Neuronal stem cell (in vitro differentiated cells): ENCODE measurements around the gene SLC2A9.

Experiments used
- DNase-seq: peaks from one replicate; pipeline ENCODE4 v3.0.0-alpha.2; 2013; ENCODE audit warnings: low spot score
- H2AFZ ChIP-seq: one replicate; pipeline ENCODE4 v1.6.1; 2013; ENCODE audit warnings: mild to moderate bottlenecking, low read length, inconsistent platforms
- H2AK5ac ChIP-seq: 2 replicates; pipeline ENCODE4 v1.6.1; 2013; ENCODE audit warnings: low read depth, mild to moderate bottlenecking, inconsistent platforms, low read length, moderate library complexity, mixed read lengths
- H2BK120ac ChIP-seq: 2 replicates; pipeline ENCODE4 v1.6.1; 2013; ENCODE audit warnings: low read depth, mild to moderate bottlenecking, inconsistent platforms, low read length, moderate library complexity, mixed read lengths
- H2BK12ac ChIP-seq: one replicate; pipeline ENCODE4 v1.6.1; 2013; ENCODE audit warnings: low read length, inconsistent platforms
- H2BK15ac ChIP-seq: 2 replicates; pipeline ENCODE4 v1.6.1; 2013; ENCODE audit warnings: mild to moderate bottlenecking, low read length, inconsistent platforms, mixed read lengths
- H2BK5ac ChIP-seq: one replicate; pipeline ENCODE4 v1.6.1; 2013; ENCODE audit warnings: inconsistent platforms, mild to moderate bottlenecking, low read length, moderate library complexity
- H3K14ac ChIP-seq: one replicate; pipeline ENCODE4 v1.6.1; 2013; ENCODE audit warnings: low read length, inconsistent platforms
- H3K18ac ChIP-seq: 2 replicates; pipeline ENCODE4 v1.6.1; 2013; ENCODE audit warnings: low read length, inconsistent platforms
- H3K23ac ChIP-seq: 2 replicates; pipeline ENCODE4 v1.6.1; 2013; ENCODE audit warnings: low read depth, mild to moderate bottlenecking, mixed read lengths, low read length, inconsistent platforms; ENCODE audit not compliant: poor library complexity
- H3K27ac ChIP-seq: replicated peaks from 3 replicates; pipeline ENCODE4 v1.5.1; 2013; ENCODE audit warnings: low read length, inconsistent platforms
- H3K27me3 ChIP-seq, 3 experiments: 2 replicates each; pipeline ENCODE4 v1.6.1; 2013; ENCODE audit warnings: low read length in 3 of 3, mild to moderate bottlenecking in 2 of 3, inconsistent platforms in 1 of 3, low read depth in 1 of 3, mixed read lengths in 1 of 3, moderate library complexity in 1 of 3; ENCODE audit not compliant: control insufficient read depth in 3 of 3, insufficient read depth in 3 of 3
- H3K36me3 ChIP-seq, 2 donors: replicated peaks in 1 of 2; 2 replicates each; pipeline ENCODE4 v1.6.1; 2013; ENCODE audit warnings: low read length in 2 of 2; ENCODE audit not compliant: control insufficient read depth in 2 of 2, insufficient read depth in 2 of 2
- H3K4ac ChIP-seq: 2 replicates; pipeline ENCODE4 v1.6.1; 2013; ENCODE audit warnings: inconsistent platforms, mild to moderate bottlenecking, low read length, moderate library complexity
- H3K4me1 ChIP-seq, 2 donors: 1 replicate in 1 of 2; 2 replicates in 1 of 2; pipeline ENCODE4 v1.6.1; 2013; ENCODE audit warnings: low read length in 2 of 2, low read depth in 1 of 2; ENCODE audit not compliant: control insufficient read depth in 2 of 2, insufficient read depth in 1 of 2
- H3K4me2 ChIP-seq: one replicate; pipeline ENCODE4 v1.6.1; 2013; ENCODE audit warnings: mild to moderate bottlenecking, low read length, inconsistent platforms; ENCODE audit not compliant: insufficient read depth, poor library complexity, severe bottlenecking
- H3K4me3 ChIP-seq, 2 donors: 2 replicates each; pipeline ENCODE4 v1.5.1; 2013; ENCODE audit warnings: low read length in 2 of 2, mild to moderate bottlenecking in 2 of 2, inconsistent platforms in 1 of 2, moderate library complexity in 1 of 2
- H3K79me1 ChIP-seq: one replicate; pipeline ENCODE4 v1.6.1; 2013; ENCODE audit warnings: low read depth, mild to moderate bottlenecking, inconsistent platforms, low read length, moderate library complexity
- H3K9ac ChIP-seq: one replicate; pipeline ENCODE4 v1.6.1; 2013; ENCODE audit warnings: mild to moderate bottlenecking, low read depth, low read length, inconsistent platforms; ENCODE audit not compliant: poor library complexity
- H3K9me3 ChIP-seq, 2 donors: replicated peaks in 1 of 2; 2 replicates each; pipeline versions ENCODE3 to v1.6.1; 2013; ENCODE audit warnings: low read length in 2 of 2, mild to moderate bottlenecking in 2 of 2, inconsistent platforms in 1 of 2, low read depth in 1 of 2, mixed read lengths in 1 of 2, moderate library complexity in 1 of 2; ENCODE audit not compliant: control insufficient read depth in 2 of 2, insufficient read depth in 1 of 2
- H4K8ac ChIP-seq: one replicate; pipeline ENCODE4 v1.6.1; 2013; ENCODE audit warnings: low read depth, mild to moderate bottlenecking, inconsistent platforms, low read length, moderate library complexity
- H4K91ac ChIP-seq: one replicate; pipeline ENCODE4 v1.6.1; 2013; ENCODE audit warnings: low read length, low read depth, mild to moderate bottlenecking, inconsistent platforms; ENCODE audit not compliant: poor library complexity
- WGBS, 2 donors: extraction: QIAGEN DNeasy Blood & Tissue Kit; methylation state at CpG; one replicate each; pipeline ENCODE4 v1.1.7; 2013; ENCODE audit warnings: missing lambda C conversion rate in 2 of 2, mixed read lengths in 1 of 2; ENCODE audit not compliant: insufficient read length in 2 of 2, insufficient replicate concordance in 1 of 2; ENCODE audit errors: extremely low coverage in 2 of 2; 5-methylcytosine and 5-hydroxymethylcytosine counted together

SLC2A9 gene

GRCh38 chr4:9996319-9997110, 24.8 kb downstream of the SLC2A9 start:
- WGBS, 2 donors, result no CpG with 5 or more reads among the region's 6 CpGs
- Histone ChIP-seq H3K14ac (no peak overlapping the region), H3K18ac (no peak overlapping the region), H3K4me1 (no peaks in the 10 kb centered on the region), H3K27me3 (no peaks in the 10 kb centered on the region), H2BK120ac (no peak overlapping the region), H2AK5ac (no peak overlapping the region), H3K4ac (no peak overlapping the region), H2BK15ac (no peak overlapping the region), H4K91ac (no peak overlapping the region), H3K4me3 (no peak overlapping the region), H4K8ac (no peak overlapping the region), H3K36me3 (no peaks in the 10 kb centered on the region), H3K9ac (no peak overlapping the region), H3K27ac (no peak overlapping the region), H2BK12ac (no peak overlapping the region), H3K4me2 (no peak overlapping the region), H2AFZ (no peak overlapping the region), H3K23ac (no peak overlapping the region), H2BK5ac (no peak overlapping the region), H3K9me3 (no peaks in the 10 kb centered on the region), H3K79me1 (no peaks in the 10 kb centered on the region)
- DNase-seq, result no peak

- no peak overlapping the region for H3K4me3 ChIP-seq
Observed at GRCh38 chr4:9994246-9994847, 26.9 kb downstream of the SLC2A9 start.

GRCh38 chr4:9989918-9990635, 31.2 kb downstream of the SLC2A9 start:
- no peak overlapping the region for H3K4me2 ChIP-seq
- H3K4ac ChIP-seq, result no peak overlapping the region
- no peak overlapping the region for H2BK5ac ChIP-seq
- H3K79me1 ChIP-seq, result no peaks in the 10 kb centered on the region
- no peak overlapping the region for H3K14ac ChIP-seq
- H3K9me3 ChIP-seq, result peaks cover 0 to 5% of the 10 kb centered on the region in 2 donors
- no peak for DNase-seq
- H3K23ac ChIP-seq, result no peak overlapping the region
- no peak overlapping the region for H2BK12ac ChIP-seq
- no peaks in the 10 kb centered on the region for H3K36me3 ChIP-seq
- no peak overlapping the region for H3K27ac ChIP-seq
- H3K27me3 ChIP-seq, result no peaks in the 10 kb centered on the region
- H2AFZ ChIP-seq, result no peak overlapping the region
- H2BK120ac ChIP-seq, result no peak overlapping the region
- H2AK5ac ChIP-seq, result no peak overlapping the region
- H2BK15ac ChIP-seq, result no peak overlapping the region
- H3K9ac ChIP-seq, result no peak overlapping the region
- no peak overlapping the region for H4K8ac ChIP-seq
- no peaks in the 10 kb centered on the region for H3K4me1 ChIP-seq
- H3K4me3 ChIP-seq, result no peak overlapping the region
- H3K18ac ChIP-seq, result no peak overlapping the region
- no peak overlapping the region for H4K91ac ChIP-seq
- whole genome bisulfite sequencing, 2 donors, result no CpG with 5 or more reads among the region's 10 CpGs

More at GRCh38 chr4:9994246-9994847, 26.9 kb downstream of the SLC2A9 start:
- H3K23ac ChIP-seq, result no peak overlapping the region
- H3K9me3 ChIP-seq, result no peaks in the 10 kb centered on the region
- H2BK5ac ChIP-seq, result no peak overlapping the region
- no peaks in the 10 kb centered on the region for H3K36me3 ChIP-seq
- H2BK12ac ChIP-seq, result no peak overlapping the region
- H3K14ac ChIP-seq, result no peak overlapping the region
- no peaks in the 10 kb centered on the region for H3K4me1 ChIP-seq
- H4K8ac ChIP-seq, result no peak overlapping the region
- H4K91ac ChIP-seq, result no peak overlapping the region
- no peak overlapping the region for H3K18ac ChIP-seq
- H2BK15ac ChIP-seq, result no peak overlapping the region
- no peak overlapping the region for H2BK120ac ChIP-seq
- DNase-seq, result no peak
- no peak overlapping the region for H3K9ac ChIP-seq
- H3K27ac ChIP-seq, result no peak overlapping the region
- no peak overlapping the region for H3K4ac ChIP-seq
- H3K27me3 ChIP-seq, result no peaks in the 10 kb centered on the region
- H2AK5ac ChIP-seq, result no peak overlapping the region
- WGBS, 2 donors, result no CpG with 5 or more reads among the region's 3 CpGs
- H3K4me2 ChIP-seq, result no peak overlapping the region
- H2AFZ ChIP-seq, result no peak overlapping the region
- no peaks in the 10 kb centered on the region for H3K79me1 ChIP-seq

- Histone ChIP-seq H3K27me3 (peaks cover 0 to 2% (median 0%) of the 10 kb centered on the region in 3 experiments), H2AFZ (no peak overlapping the region), H2BK120ac (no peak overlapping the region), H3K4me1 (peaks cover 0 to 1% of the 10 kb centered on the region in 2 donors), H3K18ac (no peak overlapping the region), H2BK15ac (no peak overlapping the region), H3K36me3 (no peaks in the 10 kb centered on the region), H3K27ac (no peak overlapping the region), H2BK12ac (no peak overlapping the region), H3K4me2 (no peak overlapping the region), H4K91ac (no peak overlapping the region), H3K9ac (no peak overlapping the region), H4K8ac (no peak overlapping the region), H3K14ac (no peak overlapping the region), H3K4me3 (no peak overlapping the region), H3K79me1 (no peaks in the 10 kb centered on the region), H2AK5ac (no peak overlapping the region), H3K23ac (no peak overlapping the region), H3K4ac (no peak overlapping the region), H3K9me3 (peaks cover 0 to 5% of the 10 kb centered on the region in 2 donors), H2BK5ac (no peak overlapping the region)
- no CpG with 5 or more reads among the region's 2 CpGs for WGBS, 2 donors
- DNase-seq, result no peak
Observed at GRCh38 chr4:9988933-9989332, 32.4 kb downstream of the SLC2A9 start.
